HG03025 (cell line): Measurements from ENCODE around the gene QSOX2.

ENCODE experiments used
- ATAC-seq: cut with Tn5 transposase; IDR thresholded peaks from one replicate; pipeline ENCODE4 v1.9.1; 2021; ENCODE audit warnings: mild to moderate bottlenecking, moderate library complexity; ENCODE audit not compliant: unreplicated experiment, low FRiP score

QSOX2 gene

GRCh38 chr9:136193127-136193890 lies 52.3 kb downstream of the QSOX2 start:
- ATAC-seq = no peak

DNA sequence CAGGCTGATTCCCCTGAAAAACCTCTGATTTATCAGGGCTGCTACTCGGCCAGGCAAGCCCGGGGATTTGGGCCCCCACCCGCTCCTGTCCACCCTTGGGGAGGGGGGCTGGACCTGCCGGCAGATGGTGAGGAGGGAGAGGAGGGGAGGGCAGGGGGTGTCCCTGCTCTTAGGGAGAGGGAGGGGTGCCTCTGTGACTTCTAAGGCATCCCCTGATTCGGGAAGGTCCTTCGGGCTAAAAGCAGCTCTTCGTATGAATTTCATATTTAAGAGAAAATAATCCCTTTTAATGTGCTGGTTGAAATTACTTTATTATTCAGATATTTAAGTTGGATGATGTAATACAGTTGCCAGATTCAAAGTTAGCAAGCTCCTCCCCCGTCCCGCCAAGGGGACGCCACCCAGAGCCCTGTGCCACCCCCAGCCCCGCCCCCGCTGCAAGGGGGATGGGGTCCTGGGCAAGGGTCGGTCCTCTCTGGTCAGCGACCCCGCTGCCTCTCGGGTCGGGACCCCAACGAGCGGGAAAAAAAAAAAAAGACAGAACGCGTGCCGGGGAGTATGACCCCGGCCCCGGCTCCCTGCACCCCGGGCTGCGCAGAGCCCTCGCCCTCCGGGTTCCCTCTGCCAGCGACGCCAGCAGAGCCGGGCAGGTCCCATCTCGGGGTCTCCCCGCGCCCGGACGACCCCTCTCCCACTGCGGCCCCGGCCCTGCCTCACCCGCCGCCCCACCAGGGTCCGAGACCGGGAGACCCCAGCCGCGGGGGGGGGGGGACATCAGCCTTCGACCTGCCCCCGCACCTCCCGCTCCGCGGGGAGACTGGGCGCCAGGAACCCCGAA lies 53.1 kb downstream of the QSOX2 start:
- no peak for ATAC-seq

DNA sequence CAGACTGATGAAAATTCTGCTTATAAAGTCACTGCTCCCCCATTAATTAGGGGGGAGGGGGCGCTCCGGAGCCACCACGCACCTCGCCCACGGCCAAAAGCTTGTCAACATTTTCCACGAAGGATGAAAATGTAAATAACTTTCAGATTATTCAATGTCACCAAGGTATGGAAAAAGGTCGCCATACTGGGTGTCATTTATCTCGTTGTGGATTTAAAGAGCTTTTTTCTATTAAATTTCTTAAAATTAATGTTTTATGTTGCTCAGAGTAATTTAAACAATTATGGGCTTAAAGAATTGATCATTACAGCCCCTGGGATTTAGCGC lies 53.7 kb downstream of the QSOX2 start:
- ATAC-seq = no peak

DNA sequence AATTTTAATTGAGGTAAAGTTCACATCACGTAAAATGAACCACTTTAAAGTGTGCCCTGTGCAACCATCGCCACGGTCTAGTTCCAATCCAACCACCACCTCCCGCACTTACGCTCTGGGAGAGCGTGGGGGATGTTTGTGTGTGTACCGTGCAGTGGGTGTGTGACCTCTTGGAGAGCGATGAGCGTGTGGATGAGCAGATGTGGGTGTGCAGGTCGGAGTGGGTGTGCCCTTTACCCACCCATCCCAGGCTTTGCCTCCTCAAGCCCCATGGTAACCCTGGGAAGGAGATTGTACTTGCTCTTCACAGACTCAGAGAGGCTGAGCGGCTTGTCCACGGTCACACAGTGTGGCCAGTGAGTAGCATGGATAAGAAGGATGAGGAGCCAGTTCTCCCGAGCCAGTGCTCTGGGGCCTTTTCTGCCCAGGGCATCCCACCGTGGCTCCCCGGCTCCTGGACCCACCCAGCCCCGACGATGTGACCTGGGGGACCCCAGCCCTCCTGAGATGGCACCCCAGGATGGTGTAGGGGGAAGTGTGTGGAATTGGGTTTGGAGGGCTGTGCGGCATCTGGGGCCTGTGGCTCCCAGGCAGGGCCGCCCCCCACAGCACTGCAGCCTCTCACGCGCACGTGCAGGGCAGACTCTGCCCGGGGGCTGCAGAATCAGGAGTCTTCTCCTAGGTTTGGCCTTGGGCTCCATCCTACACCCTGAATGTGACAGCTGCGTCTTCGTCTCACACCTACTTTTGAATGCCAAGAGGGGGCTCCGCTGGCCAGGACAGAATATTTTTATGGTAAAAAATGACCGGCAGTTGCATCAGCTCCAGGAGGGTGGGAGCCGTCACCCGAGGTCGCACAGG lies 54.3 kb downstream of the QSOX2 start:
- no peak for ATAC-seq

DNA sequence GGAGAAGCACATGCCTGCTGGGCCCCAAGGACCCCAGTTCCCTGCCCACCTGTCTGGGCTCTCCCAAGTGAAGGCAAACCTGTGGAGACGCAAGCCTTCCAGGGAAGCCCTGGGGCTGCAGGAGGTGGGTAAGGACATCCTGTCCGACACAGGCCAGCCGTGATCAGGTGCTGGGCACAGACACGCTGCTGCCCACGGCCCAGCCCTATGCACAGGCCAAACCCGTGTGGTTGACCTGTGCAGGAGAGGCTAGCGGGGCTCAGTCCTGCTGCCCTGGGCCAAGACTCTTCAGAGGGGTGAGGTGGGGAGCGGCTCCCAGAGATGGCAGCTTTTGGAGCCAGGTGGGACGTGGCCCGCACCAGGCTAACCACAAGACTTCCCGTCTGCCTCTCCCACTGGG lies 55.0 kb downstream of the QSOX2 start:
- ATAC-seq = no peak

GRCh38 chr9:136190237-136190601 lies 55.4 kb downstream of the QSOX2 start:
- no peak for ATAC-seq

DNA sequence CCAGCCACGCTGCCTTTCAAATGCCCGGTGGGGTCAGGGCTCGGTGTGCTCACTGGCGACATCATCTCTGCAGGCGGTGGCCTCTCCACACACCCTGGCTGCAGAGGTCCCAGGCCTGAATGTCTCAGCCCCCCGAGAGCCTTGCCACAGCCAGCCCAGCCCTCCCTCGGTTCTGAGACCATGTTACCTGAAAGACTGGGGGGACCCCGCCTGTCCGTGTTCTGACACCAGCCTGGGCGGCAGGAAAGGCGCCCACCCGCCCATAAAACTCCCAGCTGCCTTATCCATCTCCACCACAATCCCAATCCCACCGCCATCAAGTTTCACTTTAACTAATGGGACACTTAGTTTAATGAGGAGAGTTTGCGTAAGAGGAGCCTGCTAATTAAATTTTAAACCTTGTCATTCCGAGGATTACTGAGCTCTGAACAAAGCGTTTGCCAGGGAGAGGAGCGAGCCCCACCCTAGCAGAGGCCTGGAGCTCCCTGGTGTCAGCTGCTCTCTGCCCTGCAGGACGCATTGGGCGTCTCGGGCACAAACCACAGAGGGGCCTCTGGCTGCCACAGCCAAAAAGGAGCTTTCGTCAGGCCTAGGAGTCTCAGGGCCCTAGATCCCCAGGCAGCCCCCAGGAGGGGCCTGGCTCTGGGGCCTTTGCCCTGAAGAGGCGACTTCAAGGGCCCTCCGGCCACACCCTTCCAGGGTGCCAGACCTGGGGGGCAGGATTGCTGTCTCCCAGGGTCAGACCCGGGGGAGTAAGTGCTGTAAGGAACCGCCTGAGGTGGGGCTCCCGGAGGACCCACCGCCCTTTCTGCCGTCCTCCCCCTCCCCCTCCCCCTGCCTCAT lies 56.0 kb downstream of the QSOX2 start:
- ATAC-seq = no peak

DNA sequence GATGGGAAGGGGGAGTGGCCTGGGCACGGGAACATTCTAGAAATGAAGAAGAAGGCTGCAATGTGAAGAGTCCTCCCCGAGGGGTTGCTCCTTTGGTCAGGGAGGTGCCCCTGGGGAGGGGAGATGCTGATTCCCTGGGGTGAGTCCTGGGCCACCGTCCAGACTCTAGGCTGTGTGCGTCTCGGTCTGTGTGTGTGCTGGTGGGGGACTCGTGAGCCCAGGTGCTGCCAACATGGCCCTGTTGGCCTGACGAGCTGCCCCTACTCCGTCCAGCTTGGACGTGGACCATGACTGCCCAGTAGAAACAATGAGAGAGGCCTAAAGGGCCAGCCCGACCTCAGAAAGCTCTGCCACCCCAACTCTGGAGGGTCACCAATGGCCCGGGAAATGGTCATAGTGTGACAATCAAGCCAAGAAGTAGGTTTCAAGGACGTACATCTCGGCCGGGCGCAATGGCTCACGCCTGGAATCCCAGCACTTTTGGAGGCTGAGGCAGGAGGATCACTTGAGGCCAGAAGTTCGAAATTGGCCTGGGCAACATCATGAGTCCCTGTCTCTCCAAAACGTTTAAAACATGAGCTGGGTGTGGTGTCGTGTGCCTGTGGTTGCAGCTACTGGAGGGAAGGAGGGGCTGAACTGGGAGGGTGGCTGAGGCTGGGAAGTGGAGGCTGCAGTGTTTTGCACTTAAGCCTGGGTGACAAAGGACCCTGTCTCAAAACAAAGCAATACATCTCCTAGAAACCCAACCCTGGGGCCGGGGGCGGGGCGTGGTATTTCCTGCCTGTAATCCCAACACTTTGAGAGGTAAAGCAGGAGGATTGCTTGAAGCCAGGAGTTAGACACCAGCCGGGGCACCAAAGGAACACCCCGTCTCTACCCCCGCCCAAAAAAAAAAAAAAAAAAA lies 57.7 kb downstream of the QSOX2 start:
- no peak for ATAC-seq

- ATAC-seq = no peak
These were observed 58.4 kb downstream of the QSOX2 start for GRCh38 chr9:136187197-136187596.

GRCh38 chr9:136186386-136186785 lies 59.2 kb downstream of the QSOX2 start:
- ATAC-seq = no peak

GRCh38 chr9:136185596-136186366 lies 59.8 kb downstream of the QSOX2 start:
- no peak for ATAC-seq

- no peak for ATAC-seq
These were observed 60.5 kb downstream of the QSOX2 start for GRCh38 chr9:136185066-136185465.

- ATAC-seq = no peak
These were observed 62.7 kb downstream of the QSOX2 start for GRCh38 chr9:136182850-136183422.

DNA sequence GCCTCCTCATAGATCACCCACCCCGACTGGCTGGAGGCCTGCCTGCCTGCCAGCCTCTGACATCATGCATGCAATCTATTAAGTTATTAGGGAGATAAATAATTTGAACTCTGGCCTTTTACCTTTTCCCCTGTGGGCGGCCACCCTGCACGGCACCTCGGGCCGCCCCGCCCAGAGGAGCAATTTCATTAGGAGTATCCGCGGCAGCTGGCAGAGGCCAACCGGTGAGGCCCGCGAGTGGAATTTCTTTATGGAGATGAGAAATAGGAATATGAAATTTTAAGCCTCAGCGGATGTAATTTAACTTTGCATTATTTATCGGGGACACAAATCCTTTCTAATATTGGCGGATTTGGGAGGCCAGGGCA lies 63.2 kb downstream of the QSOX2 start:
- no peak for ATAC-seq

DNA sequence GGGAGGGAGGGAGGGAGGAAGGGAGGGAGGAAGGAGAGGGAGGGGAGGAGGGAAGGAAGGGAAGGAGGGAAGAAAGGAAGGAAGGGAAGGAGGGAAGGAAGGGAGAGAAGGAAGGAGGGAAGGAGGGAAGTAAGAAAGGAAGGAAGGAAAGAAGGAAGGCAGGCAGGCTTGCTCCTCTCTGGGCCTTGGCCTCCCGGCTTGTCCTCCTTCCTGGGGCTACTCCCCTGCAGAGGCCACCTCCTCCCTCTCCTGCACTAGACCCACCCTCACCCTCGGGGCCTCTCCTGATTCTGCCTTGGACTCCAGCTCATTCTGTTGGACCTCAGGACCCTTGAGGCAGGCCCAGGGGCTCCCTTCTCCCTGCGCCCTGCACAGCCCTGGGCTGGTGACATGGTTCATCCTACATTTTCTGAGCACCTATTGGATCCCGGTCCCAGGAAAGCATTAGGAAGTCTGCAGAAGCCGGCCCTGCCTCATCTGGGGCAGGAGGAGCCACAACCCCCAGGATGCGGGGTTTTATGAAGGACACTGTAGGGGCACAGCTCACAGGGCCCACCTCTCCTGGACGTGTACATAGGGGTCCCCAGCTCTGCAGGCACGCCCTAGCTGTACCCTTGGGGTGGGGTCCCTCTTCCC lies 63.7 kb downstream of the QSOX2 start:
- ATAC-seq = no peak

DNA sequence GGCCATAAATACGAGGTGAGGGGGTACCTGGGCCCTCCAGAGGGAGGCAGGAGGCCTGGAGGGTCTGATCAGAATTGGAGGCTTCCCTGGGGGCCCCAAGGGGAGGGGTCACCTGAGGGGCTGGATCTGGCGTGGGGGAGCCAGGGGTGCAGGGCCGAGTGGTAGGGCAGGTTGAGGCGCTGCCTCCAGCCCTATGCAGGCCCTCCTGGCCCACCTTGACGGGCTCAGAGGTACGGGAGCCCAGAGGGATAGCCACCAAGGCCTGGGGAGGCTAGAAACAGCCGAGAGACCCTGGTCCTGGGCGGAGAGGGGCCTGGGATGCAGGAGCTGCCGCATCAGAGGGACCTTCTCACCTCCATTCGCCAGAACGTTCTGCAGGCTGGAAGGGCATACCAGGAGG lies 65.0 kb downstream of the QSOX2 start:
- no peak for ATAC-seq

DNA sequence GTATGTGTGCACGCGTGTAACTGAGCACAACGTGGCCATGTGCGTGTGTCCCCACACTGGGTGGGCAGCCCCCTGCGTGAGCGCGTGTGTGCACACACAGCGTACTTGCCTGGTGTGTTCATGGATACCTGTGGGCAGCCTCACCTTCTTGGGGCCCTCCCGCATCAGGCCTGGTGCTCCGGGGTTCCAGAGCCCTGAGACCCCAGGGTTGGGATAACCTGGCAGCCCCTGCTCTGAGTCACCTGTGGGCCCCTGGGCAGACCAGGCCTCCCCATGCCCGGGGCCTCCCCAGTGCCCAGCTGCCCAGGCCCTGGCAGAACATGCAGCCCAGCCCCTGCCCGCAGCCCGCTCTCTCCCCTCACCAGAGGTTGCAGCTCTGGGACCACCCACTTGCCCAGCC lies 65.9 kb downstream of the QSOX2 start:
- no peak for ATAC-seq

GRCh38 chr9:136179101-136179616 lies 66.5 kb downstream of the QSOX2 start:
- no peak for ATAC-seq
